DND-41 (cell line): ENCODE data around the gene APC2.

ENCODE experiments used
- CTCF ChIP-seq: IDR thresholded peaks from 2 replicates; pipeline ENCODE4 v1.5.1; 2012; ENCODE audit warnings: borderline replicate concordance, low read length, moderate library complexity, mild to moderate bottlenecking; ENCODE audit not compliant: poor library complexity, severe bottlenecking; ENCODE audit errors: extremely low read depth
- EZH2 ChIP-seq: IDR thresholded peaks from 3 replicates; pipeline ENCODE4 v1.6.1; 2012; ENCODE audit warnings: borderline replicate concordance, low read depth, mild to moderate bottlenecking, moderate library complexity, low read length, inconsistent platforms; ENCODE audit not compliant: severe bottlenecking

GRCh38 chr19:1468274-1468820 is 18.4 kb downstream of the APC2 start:
- no peak for TF ChIP-seq CTCF
- TF ChIP-seq EZH2: no peak
